Mesendoderm (in vitro differentiated cells): ENCODE measurements around the gene UBASH3B.

Experiments
- DNase-seq: peaks from one replicate; pipeline ENCODE4 v3.0.0; 2013
- H2AK5ac ChIP-seq: 2 replicates; pipeline ENCODE4 v1.6.1; 2013; ENCODE audit warnings: low read length, inconsistent platforms
- H2BK120ac ChIP-seq: 2 replicates; pipeline ENCODE4 v1.6.1; 2013; ENCODE audit warnings: low read depth, mild to moderate bottlenecking, low read length, moderate library complexity, mixed read lengths
- H2BK15ac ChIP-seq: replicated peaks from 2 replicates; pipeline ENCODE4 v1.6.1; 2013; ENCODE audit warnings: low read depth, mild to moderate bottlenecking, moderate library complexity
- H2BK5ac ChIP-seq: 2 replicates; pipeline ENCODE4 v1.6.1; 2013; ENCODE audit warnings: low read length, inconsistent platforms
- H3K18ac ChIP-seq: 2 replicates; pipeline ENCODE4 v1.6.1; 2013; ENCODE audit warnings: mild to moderate bottlenecking, low read length, mixed read lengths
- H3K23ac ChIP-seq: one replicate; pipeline ENCODE4 v1.6.1; 2013; ENCODE audit warnings: low read length
- H3K27ac ChIP-seq: 2 replicates; pipeline ENCODE4 v1.5.1; 2013; ENCODE audit warnings: low read depth, mild to moderate bottlenecking, inconsistent platforms, low read length, moderate library complexity
- H3K27me3 ChIP-seq: 2 replicates; pipeline ENCODE4 v1.6.1; 2013; ENCODE audit warnings: low read length, control low read depth, mild to moderate bottlenecking, inconsistent platforms; ENCODE audit not compliant: insufficient read depth, poor library complexity
- H3K36me3 ChIP-seq: 2 replicates; pipeline ENCODE4 v1.6.1; 2013; ENCODE audit warnings: low read length, inconsistent platforms; ENCODE audit not compliant: control insufficient read depth, insufficient read depth
- H3K4ac ChIP-seq: one replicate; pipeline ENCODE4 v1.6.1; 2013; ENCODE audit warnings: low read depth, mild to moderate bottlenecking, low read length, moderate library complexity
- H3K4me1 ChIP-seq: 2 replicates; pipeline ENCODE4 v1.6.1; 2013; ENCODE audit warnings: low read depth, low read length, inconsistent platforms; ENCODE audit not compliant: control insufficient read depth
- H3K4me2 ChIP-seq: 2 replicates; pipeline ENCODE4 v1.6.1; 2013; ENCODE audit warnings: low read length
- H3K4me3 ChIP-seq: 2 replicates; pipeline ENCODE4 v1.5.1; 2013; ENCODE audit warnings: mild to moderate bottlenecking, low read length
- H3K56ac ChIP-seq: one replicate; pipeline ENCODE4 v1.6.1; 2013; ENCODE audit warnings: low read length
- H3K79me1 ChIP-seq: 2 replicates; pipeline ENCODE4 v1.6.1; 2013; ENCODE audit warnings: low read length, inconsistent platforms
- H3K79me2 ChIP-seq: 2 replicates; pipeline ENCODE4 v1.6.1; 2013; ENCODE audit warnings: mild to moderate bottlenecking, low read length; ENCODE audit not compliant: control insufficient read depth, insufficient read depth
- H3K9ac ChIP-seq: 2 replicates; pipeline ENCODE4 v1.6.1; 2013; ENCODE audit warnings: low read length, inconsistent platforms
- H4K5ac ChIP-seq: one replicate; pipeline ENCODE4 v1.6.1; 2013; ENCODE audit warnings: low read length
- H4K8ac ChIP-seq: one replicate; pipeline ENCODE4 v1.6.1; 2013; ENCODE audit warnings: low read depth, mild to moderate bottlenecking, control low read depth, low read length, moderate library complexity
- WGBS: extraction: QIAGEN DNeasy Blood & Tissue Kit; methylation state at CpG from one replicate; pipeline ENCODE4 v1.1.7; 2013; ENCODE audit warnings: low lambda C conversion rate, missing lambda C conversion rate; ENCODE audit not compliant: insufficient coverage; ENCODE audit errors: extremely low coverage; 5-methylcytosine and 5-hydroxymethylcytosine counted together

The UBASH3B gene

GRCh38 chr11:122743097-122743741, 87.7 kb downstream of the UBASH3B start:
- Histone ChIP-seq H3K18ac (no peak overlapping the region), H3K56ac (no peak overlapping the region), H4K8ac (no peak overlapping the region), H3K4me3 (no peak overlapping the region), H2AK5ac (no peak overlapping the region), H3K79me1 (peaks cover 2% of the 10 kb centered on the region), H2BK120ac (no peak overlapping the region), H3K4ac (no peak overlapping the region), H3K23ac (no peak overlapping the region), H3K9ac (no peak overlapping the region), H3K27ac (no peak overlapping the region), H3K79me2 (no peaks in the 10 kb centered on the region), H2BK15ac (no peak overlapping the region), H3K4me2 (no peak overlapping the region), H3K27me3 (no peaks in the 10 kb centered on the region), H3K36me3 (no peaks in the 10 kb centered on the region), H3K4me1 (no peaks in the 10 kb centered on the region), H4K5ac (no peak overlapping the region), H2BK5ac (no peak overlapping the region)
- DNase-seq = no peak
- WGBS = no CpG with 5 or more reads among the region's 6 CpGs

GRCh38 chr11:122743949-122744348, 88.4 kb downstream of the UBASH3B start:
- no peak overlapping the region for H3K56ac ChIP-seq
- no peak overlapping the region for H3K4ac ChIP-seq
- no peak overlapping the region for H3K4me3 ChIP-seq
- no peak overlapping the region for H4K8ac ChIP-seq
- H3K9ac ChIP-seq = no peak overlapping the region
- H3K4me1 ChIP-seq = no peaks in the 10 kb centered on the region
- no peaks in the 10 kb centered on the region for H3K79me2 ChIP-seq
- no peak overlapping the region for H3K27ac ChIP-seq
- no peak overlapping the region for H2BK120ac ChIP-seq
- H3K79me1 ChIP-seq = peaks cover 2% of the 10 kb centered on the region
- H2BK15ac ChIP-seq = no peak overlapping the region
- H4K5ac ChIP-seq = no peak overlapping the region
- no peak overlapping the region for H3K4me2 ChIP-seq
- no peak overlapping the region for H3K23ac ChIP-seq
- DNase-seq = no peak
- WGBS = no CpG with 5 or more reads among the region's 6 CpGs
- no peak overlapping the region for H3K18ac ChIP-seq
- H3K36me3 ChIP-seq = no peaks in the 10 kb centered on the region
- no peak overlapping the region for H2BK5ac ChIP-seq
- H2AK5ac ChIP-seq = no peak overlapping the region
- no peaks in the 10 kb centered on the region for H3K27me3 ChIP-seq

DNA sequence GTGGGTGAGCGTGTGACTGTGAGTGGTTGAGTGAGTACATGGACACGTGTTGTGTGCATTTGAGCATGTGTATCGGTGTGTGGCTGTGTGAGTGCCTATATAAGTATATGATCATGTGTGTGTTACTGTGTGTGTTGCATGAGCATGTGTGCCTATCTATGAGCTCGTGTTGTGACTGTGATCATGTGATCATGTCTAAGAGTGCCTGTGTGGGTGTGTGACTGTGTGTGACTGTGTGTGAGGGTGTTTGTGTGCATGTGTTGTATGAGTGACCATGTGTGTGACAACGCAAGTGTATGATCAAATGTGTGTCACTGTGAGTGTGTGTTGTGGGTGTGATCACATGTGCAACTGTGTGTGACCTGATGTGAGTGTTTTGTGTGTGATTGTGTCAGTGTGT, 88.8 kb downstream of the UBASH3B start:
- Histone ChIP-seq H3K4me2 (no peak overlapping the region), H3K27ac (no peak overlapping the region), H4K5ac (no peak overlapping the region), H3K4ac (no peak overlapping the region), H2BK15ac (no peak overlapping the region), H3K79me2 (no peaks in the 10 kb centered on the region), H3K79me1 (peaks cover 2% of the 10 kb centered on the region), H3K27me3 (no peaks in the 10 kb centered on the region), H3K4me1 (no peaks in the 10 kb centered on the region), H3K4me3 (no peak overlapping the region), H3K36me3 (no peaks in the 10 kb centered on the region), H3K9ac (no peak overlapping the region), H3K23ac (no peak overlapping the region), H3K56ac (peak overlapping the region; percentile 1), H2BK120ac (no peak overlapping the region), H3K18ac (no peak overlapping the region), H2BK5ac (no peak overlapping the region), H2AK5ac (no peak overlapping the region), H4K8ac (no peak overlapping the region)
- WGBS = no CpG with 5 or more reads among the region's 5 CpGs
- DNase-seq = no peak

DNA sequence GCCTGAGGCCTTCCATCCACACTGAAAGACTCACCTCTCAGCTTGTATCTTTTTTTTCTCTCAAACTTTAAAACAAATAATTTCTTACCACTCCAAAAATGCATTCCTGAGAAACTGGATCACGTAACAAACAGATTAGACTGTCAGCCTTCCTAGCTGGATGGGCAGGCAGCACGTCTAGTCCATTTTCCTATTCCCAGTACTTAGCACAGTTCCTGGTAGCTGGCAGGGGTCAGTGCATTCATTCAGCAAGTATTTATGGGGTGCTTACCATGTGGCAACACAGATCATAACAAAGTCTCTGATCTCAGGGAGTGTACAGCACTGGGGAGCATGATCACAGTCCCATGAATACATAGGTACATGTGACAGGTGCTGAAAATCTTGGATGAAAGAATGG, 89.6 kb downstream of the UBASH3B start:
- Histone ChIP-seq H3K4ac (no peak overlapping the region), H3K27me3 (no peaks in the 10 kb centered on the region), H3K79me1 (peaks cover 2% of the 10 kb centered on the region), H3K27ac (no peak overlapping the region), H3K4me2 (no peak overlapping the region), H3K18ac (no peak overlapping the region), H3K23ac (no peak overlapping the region), H3K79me2 (no peaks in the 10 kb centered on the region), H3K4me1 (no peaks in the 10 kb centered on the region), H3K36me3 (no peaks in the 10 kb centered on the region), H4K8ac (no peak overlapping the region), H2AK5ac (no peak overlapping the region), H4K5ac (no peak overlapping the region), H2BK15ac (no peak overlapping the region), H3K9ac (no peak overlapping the region), H3K4me3 (no peak overlapping the region), H3K56ac (no peak overlapping the region), H2BK5ac (no peak overlapping the region), H2BK120ac (no peak overlapping the region)
- WGBS = no CpG with 5 or more reads among the region's 2 CpGs
- DNase-seq = no peak

DNA sequence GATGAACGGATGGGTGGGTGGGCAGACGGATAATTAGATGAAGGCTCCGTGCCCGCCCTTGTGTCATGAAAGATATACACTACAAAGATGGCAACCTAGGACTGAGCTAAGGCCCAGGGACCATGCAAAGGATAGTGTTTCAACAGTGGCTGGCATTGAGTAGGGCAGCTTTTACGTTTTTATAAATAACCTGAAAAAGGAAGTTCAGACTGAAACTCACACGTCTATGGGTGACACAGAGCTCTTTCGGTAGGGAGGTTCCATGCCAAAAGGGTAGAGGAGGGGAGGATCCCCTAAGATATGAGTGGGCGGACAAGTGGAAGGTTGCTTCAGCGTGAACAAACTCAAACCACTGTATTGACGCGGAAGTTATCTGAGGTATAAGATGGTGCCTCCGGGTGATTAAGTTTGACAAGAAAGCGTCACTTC, 90.5 kb downstream of the UBASH3B start:
- Histone ChIP-seq H3K27me3 (no peaks in the 10 kb centered on the region), H2BK15ac (no peak overlapping the region), H3K18ac (no peak overlapping the region), H4K8ac (no peak overlapping the region), H2BK120ac (no peak overlapping the region), H3K9ac (no peak overlapping the region), H2BK5ac (no peak overlapping the region), H3K79me1 (peaks cover 2% of the 10 kb centered on the region), H3K27ac (no peak overlapping the region), H3K36me3 (no peaks in the 10 kb centered on the region), H3K4me1 (no peaks in the 10 kb centered on the region), H3K4me2 (no peak overlapping the region), H3K23ac (no peak overlapping the region), H3K4ac (no peak overlapping the region), H3K79me2 (no peaks in the 10 kb centered on the region), H3K56ac (no peak overlapping the region), H3K4me3 (no peak overlapping the region), H2AK5ac (no peak overlapping the region), H4K5ac (no peak overlapping the region)
- no peak for DNase-seq
- no CpG with 5 or more reads among the region's 13 CpGs for WGBS

GRCh38 chr11:122746611-122747244, 91.2 kb downstream of the UBASH3B start:
- H3K4me1 ChIP-seq = no peaks in the 10 kb centered on the region
- WGBS = no CpG with 5 or more reads among the region's 8 CpGs
- H3K79me2 ChIP-seq = no peaks in the 10 kb centered on the region
- no peaks in the 10 kb centered on the region for H3K36me3 ChIP-seq
- H3K27me3 ChIP-seq = no peaks in the 10 kb centered on the region
- no peak overlapping the region for H2BK15ac ChIP-seq
- DNase-seq = no peak
- no peak overlapping the region for H3K27ac ChIP-seq
- H4K5ac ChIP-seq = no peak overlapping the region
- no peak overlapping the region for H3K23ac ChIP-seq
- no peak overlapping the region for H2BK120ac ChIP-seq
- no peak overlapping the region for H3K4me2 ChIP-seq
- no peak overlapping the region for H3K4ac ChIP-seq
- no peak overlapping the region for H4K8ac ChIP-seq
- H2AK5ac ChIP-seq = no peak overlapping the region
- H3K56ac ChIP-seq = no peak overlapping the region
- H3K9ac ChIP-seq = no peak overlapping the region
- H3K4me3 ChIP-seq = no peak overlapping the region
- no peak overlapping the region for H3K18ac ChIP-seq
- H3K79me1 ChIP-seq = peaks cover 2% of the 10 kb centered on the region
- no peak overlapping the region for H2BK5ac ChIP-seq
